OCI-LY3 (cell line): ENCODE measurements around the gene MKLN1.

Experiments
- EZH2phosphoT487 ChIP-seq: fragments of 200-600 bp; shearing (Covaris generic); IDR thresholded peaks from 2 replicates; pipeline ENCODE4 v1.6.1; 2018; ENCODE audit warnings: antibody characterized with exemption, mixed run types, low read depth
- TF ChIP-seq, protein P1 (sequence below): fragments of 200-600, 300-600 bp; sonication (generic); IDR thresholded peaks from 2 replicates; pipeline ENCODE4 v1.5.1; 2014; ENCODE audit warnings: antibody characterized with exemption, low read length, low read depth

DNA sequence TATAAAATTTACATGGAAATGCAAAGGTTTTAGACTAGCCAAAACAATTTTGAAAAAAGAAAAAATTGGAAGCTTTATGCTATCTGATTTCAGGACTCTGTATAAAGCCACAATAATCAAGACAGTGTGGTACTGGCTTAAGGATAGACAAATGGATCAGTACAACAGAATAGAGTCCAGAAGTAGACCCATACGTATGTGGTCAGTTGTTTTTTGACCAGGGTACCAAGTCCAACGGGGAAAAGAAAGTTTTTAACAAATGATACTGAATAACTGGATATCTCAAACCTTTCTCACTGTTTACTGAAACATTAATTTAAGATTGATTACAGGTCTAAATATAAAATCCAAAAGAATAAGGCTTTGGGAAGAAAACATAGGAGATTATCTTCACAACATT is 149.1 kb downstream of the MKLN1 start:
- TF ChIP-seq, protein P1, sequence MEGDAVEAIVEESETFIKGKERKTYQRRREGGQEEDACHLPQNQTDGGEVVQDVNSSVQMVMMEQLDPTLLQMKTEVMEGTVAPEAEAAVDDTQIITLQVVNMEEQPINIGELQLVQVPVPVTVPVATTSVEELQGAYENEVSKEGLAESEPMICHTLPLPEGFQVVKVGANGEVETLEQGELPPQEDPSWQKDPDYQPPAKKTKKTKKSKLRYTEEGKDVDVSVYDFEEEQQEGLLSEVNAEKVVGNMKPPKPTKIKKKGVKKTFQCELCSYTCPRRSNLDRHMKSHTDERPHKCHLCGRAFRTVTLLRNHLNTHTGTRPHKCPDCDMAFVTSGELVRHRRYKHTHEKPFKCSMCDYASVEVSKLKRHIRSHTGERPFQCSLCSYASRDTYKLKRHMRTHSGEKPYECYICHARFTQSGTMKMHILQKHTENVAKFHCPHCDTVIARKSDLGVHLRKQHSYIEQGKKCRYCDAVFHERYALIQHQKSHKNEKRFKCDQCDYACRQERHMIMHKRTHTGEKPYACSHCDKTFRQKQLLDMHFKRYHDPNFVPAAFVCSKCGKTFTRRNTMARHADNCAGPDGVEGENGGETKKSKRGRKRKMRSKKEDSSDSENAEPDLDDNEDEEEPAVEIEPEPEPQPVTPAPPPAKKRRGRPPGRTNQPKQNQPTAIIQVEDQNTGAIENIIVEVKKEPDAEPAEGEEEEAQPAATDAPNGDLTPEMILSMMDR = no peak
- TF ChIP-seq EZH2phosphoT487 = no peak
